HG03378 (cell line): Measurements from ENCODE around the gene GRPEL1.
"Not testable (repeated sequence)": the region's sequence is repeated elsewhere in the genome, so short reads cannot be mapped to it uniquely, and the experiment has no call there.

Source experiments
- ATAC-seq: cut with Tn5 transposase; IDR thresholded peaks from one replicate; pipeline ENCODE4 v1.9.1; 2021; ENCODE audit warnings: mild to moderate bottlenecking, moderate library complexity; ENCODE audit not compliant: unreplicated experiment

The GRPEL1 gene

DNA sequence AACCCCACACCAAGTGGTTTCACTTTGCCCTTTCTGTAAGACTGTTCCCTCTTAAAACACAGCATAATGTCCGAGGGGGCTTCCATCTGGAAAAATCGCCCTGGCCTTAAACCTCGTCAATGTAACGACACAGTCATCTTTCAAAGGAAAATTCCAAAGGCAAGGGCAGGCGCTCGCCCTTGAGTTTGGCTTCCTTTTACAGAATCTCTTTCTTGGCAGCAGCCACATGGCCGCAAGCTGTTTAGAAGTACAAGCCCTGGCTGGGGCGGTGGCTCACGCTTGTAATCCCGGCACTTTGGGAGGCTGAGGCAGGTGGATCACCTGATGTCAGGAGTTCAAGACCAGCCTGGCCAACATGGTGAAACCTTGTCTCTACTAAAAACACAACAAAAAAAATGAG is 27.1 kb upstream of the GRPEL1 start:
- no peak for ATAC-seq

- ATAC-seq, result no peak
These were observed 24.2 kb upstream of the GRPEL1 start for GRCh38 chr4:7092026-7092425.

GRCh38 chr4:7089213-7089986 is 21.5 kb upstream of the GRPEL1 start:
- ATAC-seq, result no peak

GRCh38 chr4:7087036-7087435 is 19.2 kb upstream of the GRPEL1 start:
- no peak for ATAC-seq

- no peak for ATAC-seq
These were observed 18.5 kb upstream of the GRPEL1 start for GRCh38 chr4:7086384-7086783.

DNA sequence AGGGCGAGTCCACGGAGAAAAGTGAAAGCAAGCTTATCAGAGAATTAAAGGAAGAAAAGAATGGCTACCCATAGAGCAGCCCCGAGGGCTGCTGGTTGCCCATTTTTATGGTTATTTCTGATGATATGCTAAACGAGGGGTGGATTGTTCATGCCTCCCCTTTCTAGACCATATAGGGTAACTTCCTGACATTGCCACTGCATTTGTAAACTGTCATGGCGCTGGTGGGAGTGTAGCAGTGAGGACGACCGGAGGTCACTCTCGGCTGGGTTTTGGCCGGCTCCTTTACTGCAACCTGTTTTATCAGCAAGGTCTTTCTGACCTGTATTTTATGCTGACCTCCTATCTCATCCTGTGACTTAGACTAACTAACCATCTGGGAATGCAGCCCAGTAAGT is 16.7 kb upstream of the GRPEL1 start:
- ATAC-seq, result not testable (repeated sequence)

GRCh38 chr4:7083597-7084563 is 16.0 kb upstream of the GRPEL1 start:
- ATAC-seq, result no peak

GRCh38 chr4:7079909-7080308 is 12.0 kb upstream of the GRPEL1 start:
- not testable (repeated sequence) for ATAC-seq

GRCh38 chr4:7079483-7079882 is 11.6 kb upstream of the GRPEL1 start:
- ATAC-seq, result not testable (repeated sequence)

DNA sequence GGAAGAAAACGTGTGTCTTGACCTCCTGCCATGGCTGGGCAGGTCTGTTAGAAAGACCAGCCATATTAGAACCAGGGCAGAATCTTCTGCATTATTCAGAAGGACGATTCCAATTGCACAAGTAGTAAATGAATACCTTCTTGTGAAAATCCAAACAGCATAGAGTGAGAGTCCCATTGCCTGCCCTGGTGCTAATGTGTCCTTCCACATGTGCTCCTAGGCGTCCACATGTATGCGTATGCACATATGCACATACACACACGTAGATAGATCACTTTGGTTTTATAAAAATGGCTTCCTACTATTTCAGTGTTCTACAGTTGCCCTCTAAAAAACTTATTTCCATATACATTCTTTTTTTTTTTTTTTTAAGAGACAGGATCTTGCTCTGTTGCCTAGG is 10.2 kb upstream of the GRPEL1 start:
- no peak for ATAC-seq

GRCh38 chr4:7077371-7077770 is 9.5 kb upstream of the GRPEL1 start:
- ATAC-seq, result no peak

- ATAC-seq, result no peak
These were observed 8.8 kb upstream of the GRPEL1 start for GRCh38 chr4:7076696-7077082.

- ATAC-seq, result no peak
These were observed 8.3 kb upstream of the GRPEL1 start for GRCh38 chr4:7075962-7076695.

DNA sequence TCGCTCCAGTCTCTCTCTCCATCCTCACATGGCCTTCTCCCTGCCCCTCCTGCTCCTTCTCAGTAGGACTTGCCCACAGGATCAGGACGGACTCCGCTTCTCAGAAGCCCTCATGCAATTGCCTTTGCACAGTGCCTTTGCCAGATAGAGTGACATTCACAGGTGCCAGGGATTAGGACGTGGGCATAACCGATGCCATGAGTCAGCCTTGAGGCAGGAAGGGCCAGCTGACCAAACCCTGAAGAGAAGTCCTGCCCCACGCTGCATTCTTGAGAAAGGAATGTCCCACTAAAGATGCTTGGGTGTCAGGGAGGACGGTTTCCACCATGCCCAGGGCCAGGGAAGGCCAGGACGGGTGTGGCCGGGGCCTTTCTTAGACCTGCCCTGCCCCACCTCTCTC is 6.6 kb upstream of the GRPEL1 start:
- no peak for ATAC-seq

DNA sequence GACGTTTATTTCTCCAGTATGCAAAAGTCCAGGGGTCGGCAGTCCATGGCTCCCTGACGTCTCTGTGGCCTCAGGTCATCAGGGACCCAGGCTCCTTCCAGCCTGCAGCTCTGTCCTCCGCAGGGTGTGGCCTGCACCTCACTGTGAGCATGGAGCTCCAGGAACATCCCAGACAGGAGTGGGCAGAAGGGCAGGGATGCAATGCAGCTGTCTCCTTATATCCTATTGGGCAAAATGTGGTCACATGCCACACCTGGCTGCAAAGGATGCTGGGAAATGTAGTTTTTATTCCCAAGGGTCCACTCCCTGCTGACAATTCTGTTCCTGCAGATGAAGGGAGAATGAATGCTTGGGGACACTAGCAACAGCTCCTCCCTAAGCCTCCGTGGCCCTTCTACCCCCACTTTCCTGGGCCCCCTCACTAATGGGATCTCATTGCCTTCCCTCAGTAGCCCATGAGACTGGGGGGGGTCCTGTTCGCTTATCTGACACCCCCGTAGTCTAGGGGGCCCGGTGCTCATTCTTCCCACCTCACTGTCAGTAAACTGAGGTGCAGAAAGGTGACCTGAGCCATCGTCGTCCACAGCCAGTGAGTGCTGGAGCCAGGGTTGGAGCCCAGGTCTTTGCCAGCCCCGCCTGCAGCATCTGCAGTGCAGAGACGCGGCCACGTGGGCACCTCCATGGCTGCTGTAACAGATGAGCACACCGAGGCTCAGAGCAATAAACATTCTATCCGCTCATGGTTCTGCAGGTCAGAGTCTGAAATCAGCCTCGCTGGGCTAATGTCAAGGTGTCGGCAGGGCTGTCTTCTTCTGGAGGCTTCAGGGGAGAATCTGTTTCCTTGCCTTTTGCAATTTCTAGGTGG is 5.9 kb upstream of the GRPEL1 start:
- ATAC-seq, result no peak

- no peak for ATAC-seq
These were observed 5.2 kb upstream of the GRPEL1 start for GRCh38 chr4:7073059-7073458.

DNA sequence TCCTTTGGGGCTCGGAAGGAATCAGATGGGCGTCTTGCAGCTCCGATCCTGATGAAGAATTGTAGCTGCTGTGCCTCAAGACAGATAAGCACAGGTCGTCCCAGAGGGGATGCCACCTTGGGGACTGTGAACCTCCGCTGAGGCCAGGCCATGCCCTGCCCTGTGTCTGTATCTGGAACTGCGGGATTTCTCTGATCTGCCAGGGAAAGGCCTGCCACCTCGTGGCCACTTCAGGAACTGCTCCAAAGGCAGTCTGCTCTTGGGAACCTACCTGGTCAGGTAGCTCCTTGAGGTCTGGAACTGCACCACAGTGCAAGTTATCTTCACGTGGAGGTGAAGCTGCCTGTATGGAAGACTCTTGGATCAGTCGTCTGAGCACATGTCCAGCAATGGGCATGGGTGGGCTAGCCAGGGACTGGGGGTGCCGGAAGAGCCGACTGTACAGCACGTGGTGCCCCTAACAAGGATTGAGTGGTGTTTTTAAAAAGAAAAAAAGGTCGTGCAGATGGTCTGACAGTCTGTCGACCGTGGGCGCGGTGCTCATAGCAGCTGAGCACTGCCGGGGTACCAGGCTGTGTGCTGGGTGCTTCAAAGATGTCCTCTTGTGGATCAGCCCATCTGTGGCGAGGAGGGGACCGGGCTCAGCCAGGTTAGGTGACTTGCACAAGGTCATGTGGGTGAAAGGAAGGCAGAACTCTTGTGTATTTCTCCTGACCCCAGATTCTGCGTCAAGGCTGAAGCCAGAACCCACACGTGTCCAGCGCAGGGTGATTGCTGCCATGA is 3.1 kb upstream of the GRPEL1 start:
- ATAC-seq, result peak; percentile 49

GRCh38 chr4:7068883-7069282 is 1.0 kb upstream of the GRPEL1 start:
- no peak for ATAC-seq

GRCh38 chr4:7068279-7068842 is 497 bp upstream of the GRPEL1 start:
- ATAC-seq, result peak; percentile 11
